DMS114 treated with DMSO at 0.1 percent for 48 hours (cell line): ENCODE measurements around the gene MTHFD2L.
"Not testable (repeated sequence)": the region's sequence is repeated elsewhere in the genome, so short reads cannot be mapped to it uniquely, and the experiment has no call there.

Source experiments
- DNase-seq: peaks from one replicate; lab custom pipeline; 2025; ENCODE audit not compliant: unreplicated experiment; lab: John Stamatoyannopoulos, UW

MTHFD2L gene

GRCh38 chr4:74330295-74330750 lies 172.4 kb downstream of the MTHFD2L start:
- DNase-seq = no peak

- DNase-seq = no peak
Measured at GRCh38 chr4:74331252-74331651, 173.3 kb downstream of the MTHFD2L start.

- DNase-seq = no peak
Measured at GRCh38 chr4:74331944-74332343, 174.0 kb downstream of the MTHFD2L start.

- DNase-seq = no peak
Measured at GRCh38 chr4:74334636-74335035, 176.7 kb downstream of the MTHFD2L start.

- no peak for DNase-seq
Measured at GRCh38 chr4:74335341-74336021, 177.6 kb downstream of the MTHFD2L start.

- no peak for DNase-seq
Measured at GRCh38 chr4:74338792-74339333, 180.9 kb downstream of the MTHFD2L start.

- DNase-seq = no peak
Measured at GRCh38 chr4:74339501-74339900, 181.6 kb downstream of the MTHFD2L start.

GRCh38 chr4:74340421-74340820 lies 182.5 kb downstream of the MTHFD2L start:
- not testable (repeated sequence) for DNase-seq

- no peak for DNase-seq
Measured at GRCh38 chr4:74344031-74344430, 186.1 kb downstream of the MTHFD2L start.
